ENCODE results near the gene LRP11. TPM values are rescaled to one million over a fixed set of nuclear protein-coding genes. Genes with fewer than 3 reads are reported as not detected.

Gene LRP11
- total RNA-seq, 4 donors from 2014 or later: 56.0 to 98.3 (median 78.4) TPM

DNA sequence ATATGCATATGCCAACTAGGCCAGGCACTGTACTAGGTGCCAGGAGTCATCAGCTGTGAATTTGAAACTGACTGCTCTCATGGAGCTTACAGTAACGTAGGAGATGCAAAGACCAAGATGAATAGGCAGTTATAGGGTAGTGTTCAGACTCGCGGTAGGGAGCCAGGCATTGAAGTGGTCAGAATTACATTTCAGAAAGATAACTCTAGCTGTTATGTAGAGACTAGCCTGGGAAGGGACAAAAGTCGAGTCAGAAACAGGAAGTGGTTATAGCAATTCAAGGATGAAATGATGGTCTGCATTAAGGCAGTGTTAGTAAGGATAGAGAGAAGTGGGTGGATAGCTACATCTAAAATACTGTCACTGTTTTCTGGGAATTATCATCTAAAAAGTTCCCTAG lies 58.0 kb downstream of the LRP11 start:
- TF ChIP-seq, protein P1, sequence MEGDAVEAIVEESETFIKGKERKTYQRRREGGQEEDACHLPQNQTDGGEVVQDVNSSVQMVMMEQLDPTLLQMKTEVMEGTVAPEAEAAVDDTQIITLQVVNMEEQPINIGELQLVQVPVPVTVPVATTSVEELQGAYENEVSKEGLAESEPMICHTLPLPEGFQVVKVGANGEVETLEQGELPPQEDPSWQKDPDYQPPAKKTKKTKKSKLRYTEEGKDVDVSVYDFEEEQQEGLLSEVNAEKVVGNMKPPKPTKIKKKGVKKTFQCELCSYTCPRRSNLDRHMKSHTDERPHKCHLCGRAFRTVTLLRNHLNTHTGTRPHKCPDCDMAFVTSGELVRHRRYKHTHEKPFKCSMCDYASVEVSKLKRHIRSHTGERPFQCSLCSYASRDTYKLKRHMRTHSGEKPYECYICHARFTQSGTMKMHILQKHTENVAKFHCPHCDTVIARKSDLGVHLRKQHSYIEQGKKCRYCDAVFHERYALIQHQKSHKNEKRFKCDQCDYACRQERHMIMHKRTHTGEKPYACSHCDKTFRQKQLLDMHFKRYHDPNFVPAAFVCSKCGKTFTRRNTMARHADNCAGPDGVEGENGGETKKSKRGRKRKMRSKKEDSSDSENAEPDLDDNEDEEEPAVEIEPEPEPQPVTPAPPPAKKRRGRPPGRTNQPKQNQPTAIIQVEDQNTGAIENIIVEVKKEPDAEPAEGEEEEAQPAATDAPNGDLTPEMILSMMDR (IDR thresholded peaks at IDR 0.05): no peak
- TF ChIP-seq POLR2A (IDR thresholded peaks at IDR 0.05): no peak
- no peak overlapping the region for H3K4me3 ChIP-seq (ENCODE audit: low read depth, poor library complexity, severe bottlenecking)
- DNase-seq (ENCODE audit: low spot score in 2 of 2): no peak
- intact Hi-C loops (cut with DNase I; ENCODE audit: low total_unique reads): no loop called here
- WGBS, 2 donors: 76 to 81% methylated on average over 4 of the region's 4 CpGs

DNA sequence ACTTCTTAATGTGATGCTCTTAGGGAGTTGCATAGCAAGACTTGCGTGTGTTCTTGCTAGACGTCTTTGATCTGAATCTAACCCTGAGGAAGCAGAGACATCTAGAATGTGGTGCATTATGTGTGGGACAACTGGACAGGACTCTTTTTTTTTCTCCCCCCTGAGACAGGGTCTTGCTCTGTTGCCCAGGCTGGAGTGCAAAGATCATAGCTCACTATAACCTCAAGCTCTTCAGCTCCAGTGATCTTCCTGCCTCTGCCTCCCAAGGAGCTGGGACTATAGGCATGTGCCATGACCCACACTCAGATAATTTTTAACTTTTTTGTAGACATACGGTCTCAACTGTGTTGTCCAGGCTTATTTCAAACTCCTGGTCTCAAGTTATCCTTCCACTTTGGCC lies 80.6 kb downstream of the LRP11 start:
- H3K4me3 ChIP-seq (ENCODE audit: low read depth, poor library complexity, severe bottlenecking): no peak overlapping the region
- intact Hi-C loops (cut with DNase I; ENCODE audit: low total_unique reads): no loop called here
- TF ChIP-seq POLR2A (IDR thresholded peaks at IDR 0.05): no peak
- TF ChIP-seq, protein P1 (IDR thresholded peaks at IDR 0.05): no peak
- DNase-seq (ENCODE audit: low spot score in 2 of 2): no peak
- WGBS, 2 donors: 94% methylated on average over 3 of the region's 3 CpGs

DNA sequence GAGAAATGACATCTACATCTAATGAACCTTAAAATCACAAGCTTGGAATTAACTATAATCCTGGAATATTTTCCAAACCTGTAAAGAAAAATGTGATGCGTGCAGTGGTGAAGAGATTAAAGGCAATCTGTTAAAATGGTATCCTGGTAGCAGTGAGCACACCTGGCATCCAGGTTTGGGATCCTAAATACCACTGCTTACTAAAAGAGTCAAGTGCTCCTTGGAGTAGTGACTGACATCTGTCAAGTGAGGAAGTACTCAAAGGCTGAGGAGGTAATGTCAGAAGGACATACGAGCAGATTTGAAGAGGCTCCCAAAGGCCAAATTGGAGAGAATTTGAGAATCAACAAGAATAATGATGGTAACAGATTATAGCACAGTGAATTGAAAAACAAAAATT lies 81.8 kb downstream of the LRP11 start:
- 90 to 96% methylated on average over 2 of the region's 2 CpGs for WGBS, 2 donors
- intact Hi-C loops (cut with DNase I; ENCODE audit: low total_unique reads): no loop called here
- no peak overlapping the region for H3K4me3 ChIP-seq (ENCODE audit: low read depth, poor library complexity, severe bottlenecking)
- no peak for TF ChIP-seq POLR2A (IDR thresholded peaks at IDR 0.05)
- TF ChIP-seq, protein P1 (IDR thresholded peaks at IDR 0.05): no peak
- DNase-seq (ENCODE audit: low spot score in 2 of 2): no peak

DNA sequence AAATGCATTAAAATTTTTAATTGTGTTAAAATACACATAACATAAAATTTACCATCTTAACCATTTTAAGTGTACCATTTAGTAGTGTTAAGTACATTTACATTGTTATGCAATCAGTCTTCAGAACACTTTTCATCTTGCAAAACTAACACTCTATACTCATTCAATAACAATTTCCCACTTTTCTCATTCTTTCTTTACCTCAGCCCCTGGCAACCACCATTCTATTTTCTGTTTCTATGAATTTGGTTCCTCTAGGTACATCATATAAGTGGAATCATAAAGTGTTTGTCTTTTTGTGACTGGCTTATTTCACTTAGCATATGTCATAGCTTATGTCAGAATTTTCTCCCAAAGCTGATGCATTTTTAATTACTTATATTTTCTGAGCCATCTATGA lies 82.4 kb downstream of the LRP11 start:
- no peak overlapping the region for H3K4me3 ChIP-seq (ENCODE audit: low read depth, poor library complexity, severe bottlenecking)
- DNase-seq (ENCODE audit: low spot score in 2 of 2): no peak
- TF ChIP-seq, protein P1 (IDR thresholded peaks at IDR 0.05): no peak
- TF ChIP-seq POLR2A (IDR thresholded peaks at IDR 0.05): no peak
- intact Hi-C loops (cut with DNase I; ENCODE audit: low total_unique reads): no loop called here

DNA sequence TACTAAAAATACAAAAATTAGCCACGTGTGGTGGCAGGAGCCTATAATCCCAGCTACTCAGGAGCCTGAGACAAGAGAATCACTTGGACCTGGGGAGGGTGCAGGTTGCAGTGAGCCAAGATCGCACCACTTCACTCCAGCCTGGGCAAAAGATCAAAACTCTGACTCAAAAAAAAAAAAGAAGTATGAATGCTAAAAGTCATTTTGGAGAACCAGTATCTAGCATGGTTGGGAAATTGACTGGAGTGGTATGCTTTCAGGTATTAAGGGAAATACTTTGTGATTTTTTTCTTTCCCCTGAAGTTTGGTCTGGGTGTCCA lies 84.6 kb downstream of the LRP11 start:
- no peak overlapping the region for H3K4me3 ChIP-seq (ENCODE audit: low read depth, poor library complexity, severe bottlenecking)
- intact Hi-C loops (cut with DNase I; ENCODE audit: low total_unique reads): no loop called here
- 43 to 45% methylated on average over 2 of the region's 2 CpGs for WGBS, 2 donors
- no peak for DNase-seq (ENCODE audit: low spot score in 2 of 2)
- TF ChIP-seq, protein P1 (IDR thresholded peaks at IDR 0.05): no peak
- TF ChIP-seq POLR2A (IDR thresholded peaks at IDR 0.05): no peak

DNA sequence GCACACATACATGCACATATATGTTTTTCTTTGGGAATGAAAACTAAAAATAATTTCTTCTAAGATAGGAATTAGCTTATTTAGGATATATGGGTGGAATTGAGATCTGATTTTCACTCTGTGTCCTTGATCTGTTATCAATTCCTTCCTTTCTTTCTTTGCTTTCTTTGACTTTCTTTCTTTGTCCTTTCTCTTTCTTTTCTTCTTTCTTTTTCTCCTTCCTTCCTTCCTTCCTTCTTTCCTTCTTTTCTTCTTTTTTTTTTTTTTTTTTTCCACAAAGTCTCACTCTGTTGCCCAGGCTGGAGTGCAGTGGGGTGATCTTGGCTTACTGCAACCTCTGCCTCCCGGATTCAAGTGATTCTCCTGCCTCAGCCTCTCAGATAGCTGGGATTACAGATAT lies 86.5 kb downstream of the LRP11 start:
- H3K4me3 ChIP-seq (ENCODE audit: low read depth, poor library complexity, severe bottlenecking): no peak overlapping the region
- TF ChIP-seq POLR2A (IDR thresholded peaks at IDR 0.05): no peak
- TF ChIP-seq, protein P1 (IDR thresholded peaks at IDR 0.05): no peak
- 95 to 100% methylated on average over 1 of the region's 1 CpG for WGBS, 2 donors
- no peak for DNase-seq (ENCODE audit: low spot score in 2 of 2)
- intact Hi-C loops (cut with DNase I; ENCODE audit: low total_unique reads): no loop called here

Data from lower leg skin (tissue), 4 donors.